Measurements from ENCODE around the gene COIL. TPM values are rescaled to one million over a fixed set of nuclear protein-coding genes. Genes with fewer than 3 reads are reported as not detected.
"Not testable (repeated sequence)": the region's sequence is repeated elsewhere in the genome, so short reads cannot be mapped to it uniquely, and the experiment has no call there.

COIL gene
- total RNA-seq, 2 donors from 2014 or later = 16.6 to 17.9 TPM

GRCh38 chr17:56938206-56938605 is 22.6 kb downstream of the COIL start:
- not testable (repeated sequence) for DNase-seq; ATAC-seq (replicated peaks in 1 of 2); H3K27me3 Mint-ChIP-seq (ENCODE audit: low read depth); H3K9me3 Mint-ChIP-seq
- H3K27ac Mint-ChIP-seq = peak overlapping the region; percentile 25
- peaks cover 35% of the 10 kb centered on the region for H3K4me1 Mint-ChIP-seq (ENCODE audit: low read depth)
- peaks cover 11 to 44% of the 10 kb centered on the region in 2 donors for H3K36me3 Mint-ChIP-seq (ENCODE audit: insufficient read depth in 2 of 2)
- H3K4me3 Mint-ChIP-seq = peak overlapping the region; percentile 34 to 53

GRCh38 chr17:56937687-56938086 is 23.2 kb downstream of the COIL start:
- H3K27ac Mint-ChIP-seq = peak overlapping the region; percentile 25

GRCh38 chr17:56936697-56937322 is 24.0 kb downstream of the COIL start:
- Mint-ChIP-seq H3K36me3 (ENCODE audit: insufficient read depth in 2 of 2) (peaks cover 12 to 49% of the 10 kb centered on the region in 2 donors), H3K9me3 (no peaks in the 10 kb centered on the region), H3K4me3 (no peak overlapping the region), H3K27me3 (ENCODE audit: low read depth) (no peaks in the 10 kb centered on the region), H3K27ac (peak overlapping the region; percentile 27), H3K4me1 (ENCODE audit: low read depth) (peaks cover 35% of the 10 kb centered on the region)
- no peak for ATAC-seq (replicated peaks in 1 of 2)
- DNase-seq = no peak

More at GRCh38 chr17:56937687-56938086, 23.2 kb downstream of the COIL start:
- ATAC-seq (replicated peaks in 1 of 2) (peak; percentile 20 to 26), DNase-seq (no peak)
- peaks cover 35% of the 10 kb centered on the region for H3K4me1 Mint-ChIP-seq (ENCODE audit: low read depth)
- H3K4me3 Mint-ChIP-seq = peak overlapping the region; percentile 14 to 53
- no peaks in the 10 kb centered on the region for H3K27me3 Mint-ChIP-seq (ENCODE audit: low read depth)
- peaks cover 12 to 47% of the 10 kb centered on the region in 2 donors for H3K36me3 Mint-ChIP-seq (ENCODE audit: insufficient read depth in 2 of 2)
- no peaks in the 10 kb centered on the region for H3K9me3 Mint-ChIP-seq

GRCh38 chr17:56935461-56935860 is 25.4 kb downstream of the COIL start:
- Mint-ChIP-seq H3K9me3 (no peaks in the 10 kb centered on the region), H3K4me3 (no peak overlapping the region), H3K27me3 (ENCODE audit: low read depth) (no peaks in the 10 kb centered on the region), H3K4me1 (ENCODE audit: low read depth) (peaks cover 35% of the 10 kb centered on the region), H3K36me3 (ENCODE audit: insufficient read depth in 2 of 2) (peaks cover 12 to 49% of the 10 kb centered on the region in 2 donors), H3K27ac (no peak overlapping the region)
- ATAC-seq (replicated peaks in 1 of 2) = no peak
- DNase-seq = no peak

GRCh38 chr17:56934280-56934679 is 26.6 kb downstream of the COIL start:
- Mint-ChIP-seq H3K27me3 (ENCODE audit: low read depth) (no peaks in the 10 kb centered on the region), H3K36me3 (ENCODE audit: insufficient read depth in 2 of 2) (peaks cover 13 to 53% of the 10 kb centered on the region in 2 donors), H3K9me3 (no peaks in the 10 kb centered on the region), H3K27ac (peak overlapping the region; percentile 69), H3K4me3 (peak overlapping the region in 1 of 2 donors; percentile 37), H3K4me1 (ENCODE audit: low read depth) (peaks cover 35% of the 10 kb centered on the region)
- ATAC-seq (replicated peaks in 1 of 2) = peak; percentile 91 to 93
- peak; percentile 39 to 46 for DNase-seq

- no peaks in the 10 kb centered on the region for H3K9me3 Mint-ChIP-seq
- H3K27ac Mint-ChIP-seq = peak overlapping the region; percentile 69
These were observed 27.0 kb downstream of the COIL start for GRCh38 chr17:56933868-56934267.

GRCh38 chr17:56933151-56933745 is 27.6 kb downstream of the COIL start:
- peak overlapping the region; percentile 69 for H3K27ac Mint-ChIP-seq
- H3K36me3 Mint-ChIP-seq (ENCODE audit: insufficient read depth in 2 of 2) = peaks cover 12 to 50% of the 10 kb centered on the region in 2 donors
- ATAC-seq (replicated peaks in 1 of 2) = no peak
- peaks cover 28% of the 10 kb centered on the region for H3K4me1 Mint-ChIP-seq (ENCODE audit: low read depth)
- DNase-seq = no peak
- H3K27me3 Mint-ChIP-seq (ENCODE audit: low read depth) = no peaks in the 10 kb centered on the region
- no peaks in the 10 kb centered on the region for H3K9me3 Mint-ChIP-seq
- H3K4me3 Mint-ChIP-seq = no peak overlapping the region

More at GRCh38 chr17:56933868-56934267, 27.0 kb downstream of the COIL start:
- peak; percentile 45 to 47 for ATAC-seq (replicated peaks in 1 of 2)
- Mint-ChIP-seq H3K4me1 (ENCODE audit: low read depth) (peaks cover 34% of the 10 kb centered on the region), H3K27me3 (ENCODE audit: low read depth) (no peaks in the 10 kb centered on the region), H3K36me3 (ENCODE audit: insufficient read depth in 2 of 2) (peaks cover 13 to 55% of the 10 kb centered on the region in 2 donors), H3K4me3 (peak overlapping the region in 1 of 2 donors; percentile 37)
- DNase-seq = no peak

- DNase-seq = no peak
- no peaks in the 10 kb centered on the region for H3K27me3 Mint-ChIP-seq (ENCODE audit: low read depth)
- H3K4me1 Mint-ChIP-seq (ENCODE audit: low read depth) = peaks cover 10% of the 10 kb centered on the region
- H3K36me3 Mint-ChIP-seq (ENCODE audit: insufficient read depth in 2 of 2) = peaks cover 6 to 31% of the 10 kb centered on the region in 2 donors
- no peak overlapping the region for H3K4me3 Mint-ChIP-seq
- H3K9me3 Mint-ChIP-seq = no peaks in the 10 kb centered on the region
- no peak overlapping the region for H3K27ac Mint-ChIP-seq
- no peak for ATAC-seq (replicated peaks in 1 of 2)
These were observed 30.0 kb downstream of the COIL start for GRCh38 chr17:56930739-56931337.

GRCh38 chr17:56929362-56929969 is 31.4 kb downstream of the COIL start:
- H3K27me3 Mint-ChIP-seq (ENCODE audit: low read depth) = no peaks in the 10 kb centered on the region
- no peak overlapping the region for H3K4me3 Mint-ChIP-seq
- DNase-seq = no peak
- peaks cover 6 to 31% of the 10 kb centered on the region in 2 donors for H3K36me3 Mint-ChIP-seq (ENCODE audit: insufficient read depth in 2 of 2)
- peaks cover 8% of the 10 kb centered on the region for H3K4me1 Mint-ChIP-seq (ENCODE audit: low read depth)
- no peaks in the 10 kb centered on the region for H3K9me3 Mint-ChIP-seq
- ATAC-seq (replicated peaks in 1 of 2) = no peak
- H3K27ac Mint-ChIP-seq = no peak overlapping the region

GRCh38 chr17:56928586-56928985 is 32.3 kb downstream of the COIL start:
- no peaks in the 10 kb centered on the region for H3K4me1 Mint-ChIP-seq (ENCODE audit: low read depth)
- no peak overlapping the region for H3K4me3 Mint-ChIP-seq
- peaks cover 6 to 28% of the 10 kb centered on the region in 2 donors for H3K36me3 Mint-ChIP-seq (ENCODE audit: insufficient read depth in 2 of 2)
- no peak for ATAC-seq (replicated peaks in 1 of 2)
- no peaks in the 10 kb centered on the region for H3K27me3 Mint-ChIP-seq (ENCODE audit: low read depth)
- no peak overlapping the region for H3K27ac Mint-ChIP-seq
- H3K9me3 Mint-ChIP-seq = no peaks in the 10 kb centered on the region
- no peak for DNase-seq

- Mint-ChIP-seq H3K27ac (peak overlapping the region; percentile 24), H3K4me3 (no peak overlapping the region), H3K36me3 (ENCODE audit: insufficient read depth in 2 of 2) (peaks cover 2 to 19% of the 10 kb centered on the region in 2 donors), H3K4me1 (ENCODE audit: low read depth) (no peaks in the 10 kb centered on the region), H3K9me3 (no peaks in the 10 kb centered on the region), H3K27me3 (ENCODE audit: low read depth) (no peaks in the 10 kb centered on the region)
- ATAC-seq (replicated peaks in 1 of 2) (no peak), DNase-seq (no peak)
These were observed 34.1 kb downstream of the COIL start for GRCh38 chr17:56926704-56927103.

GRCh38 chr17:56926270-56926669 is 34.6 kb downstream of the COIL start:
- no peak for DNase-seq
- Mint-ChIP-seq H3K4me1 (ENCODE audit: low read depth) (no peaks in the 10 kb centered on the region), H3K27ac (no peak overlapping the region), H3K4me3 (no peak overlapping the region), H3K9me3 (no peaks in the 10 kb centered on the region), H3K27me3 (ENCODE audit: low read depth) (no peaks in the 10 kb centered on the region), H3K36me3 (ENCODE audit: insufficient read depth in 2 of 2) (peaks cover 2 to 18% of the 10 kb centered on the region in 2 donors)
- ATAC-seq (replicated peaks in 1 of 2) = no peak

- no peaks in the 10 kb centered on the region for H3K4me1 Mint-ChIP-seq (ENCODE audit: low read depth)
- peaks cover 2 to 10% of the 10 kb centered on the region in 2 donors for H3K36me3 Mint-ChIP-seq (ENCODE audit: insufficient read depth in 2 of 2)
- no peak for DNase-seq
- no peak overlapping the region for H3K4me3 Mint-ChIP-seq
- no peak for ATAC-seq (replicated peaks in 1 of 2)
- no peaks in the 10 kb centered on the region for H3K27me3 Mint-ChIP-seq (ENCODE audit: low read depth)
- H3K9me3 Mint-ChIP-seq = no peaks in the 10 kb centered on the region
- H3K27ac Mint-ChIP-seq = no peak overlapping the region
These were observed 35.8 kb downstream of the COIL start for GRCh38 chr17:56925088-56925487.
